IPS-NIHi7 (cell line): ENCODE measurements around the gene HOXA1.
"Not testable (repeated sequence)": the region's sequence is repeated elsewhere in the genome, so short reads cannot be mapped to it uniquely, and the experiment has no call there.

Experiments used
- DNase-seq: peaks from one replicate; pipeline ENCODE4 v3.0.0; 2012; ENCODE audit warnings: mixed read lengths; ENCODE audit errors: extremely low spot score

The HOXA1 gene

DNA sequence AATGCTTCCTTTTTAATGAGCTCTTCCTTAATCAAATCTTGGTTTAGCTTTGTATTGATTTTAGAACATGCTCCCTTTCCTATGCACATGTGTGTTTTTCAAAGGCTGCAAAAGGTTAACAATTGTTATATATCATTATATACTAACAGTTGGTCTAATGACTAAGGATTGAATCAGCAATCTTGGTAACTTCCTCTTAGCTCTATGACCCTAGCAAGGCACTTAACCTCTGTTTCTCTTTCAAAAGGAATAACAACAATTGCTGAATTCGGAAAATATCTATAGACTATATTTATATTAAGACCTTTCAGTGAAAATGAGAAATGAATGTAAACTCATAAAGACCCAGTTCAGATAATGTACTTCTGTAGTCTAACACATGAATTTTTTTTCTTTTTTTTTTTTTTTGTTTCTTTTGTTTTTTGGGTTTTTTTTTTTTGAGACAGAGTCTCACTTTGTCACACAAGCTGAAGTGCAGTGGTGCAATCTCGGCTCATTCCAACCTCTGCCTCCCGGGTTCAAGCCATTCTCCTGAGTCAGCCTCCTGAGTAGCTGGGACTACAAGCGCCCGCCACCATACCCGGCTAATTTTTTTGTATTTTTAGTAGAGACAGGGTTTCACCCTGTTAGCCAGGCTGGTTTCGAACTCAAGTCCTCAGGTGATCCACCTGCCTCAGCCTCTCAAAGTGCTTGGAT is 48.8 kb downstream of the HOXA1 start:
- no peak for DNase-seq

DNA sequence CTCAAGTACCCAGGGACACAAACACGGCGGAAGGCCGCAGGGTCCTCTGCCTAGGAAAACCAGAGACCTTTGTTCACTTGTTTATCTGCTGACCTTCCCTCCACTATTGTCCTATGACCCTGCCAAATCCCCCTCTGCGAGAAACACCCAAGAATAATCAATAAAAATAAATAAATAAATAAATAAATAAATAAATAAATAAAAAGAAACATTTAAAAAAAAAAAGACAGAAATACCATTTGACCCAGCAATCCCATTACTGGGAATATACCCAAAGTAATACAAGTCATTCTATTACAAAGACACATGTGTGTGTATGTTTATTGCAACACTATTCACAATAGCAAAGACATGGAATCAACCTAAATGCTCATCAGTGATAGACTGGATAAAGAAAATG is 49.8 kb downstream of the HOXA1 start:
- not testable (repeated sequence) for DNase-seq

DNA sequence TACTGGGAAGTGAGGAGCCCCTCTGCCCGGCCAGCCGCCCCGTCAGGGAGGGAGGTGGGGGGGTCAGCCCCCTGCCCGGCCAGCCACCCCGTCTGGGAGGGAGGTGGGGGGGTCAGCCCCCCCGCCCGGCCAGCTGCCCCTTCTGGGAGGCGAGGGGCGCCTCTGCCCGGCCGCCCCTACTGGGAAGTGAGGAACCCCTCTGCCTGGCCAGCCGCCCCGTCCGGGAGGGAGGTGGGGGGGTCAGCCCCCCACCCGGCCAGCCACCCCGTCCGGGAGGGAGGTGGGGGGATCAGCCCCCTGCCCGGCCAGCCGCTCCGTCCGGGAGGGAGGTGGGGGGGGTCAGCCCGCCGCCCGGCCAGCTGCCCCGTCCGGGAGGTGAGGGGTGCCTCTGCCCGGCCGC is 50.7 kb downstream of the HOXA1 start:
- not testable (repeated sequence) for DNase-seq
